Effector memory CD4-positive, alpha-beta T cell (primary cell): Measurements from ENCODE around the gene GDPD4.

Experiments used
- DNase-seq, 3 donors: peaks; one replicate each; pipeline ENCODE4 v3.0.0-alpha.2; 2020
- H3K27ac ChIP-seq: 2 replicates; pipeline ENCODE4 v1.7.0; 2013; ENCODE audit warnings: mild to moderate bottlenecking, low read length, moderate library complexity; ENCODE audit not compliant: insufficient read depth, poor library complexity, severe bottlenecking
- H3K27me3 ChIP-seq: replicated peaks from 2 replicates; pipeline ENCODE4 v1.7.0; 2013; ENCODE audit warnings: mild to moderate bottlenecking, low read length; ENCODE audit not compliant: insufficient read depth, control insufficient read depth, poor library complexity, severe bottlenecking
- H3K36me3 ChIP-seq: 2 replicates; pipeline ENCODE4 v1.7.0; 2013; ENCODE audit warnings: mild to moderate bottlenecking, low read length, moderate library complexity; ENCODE audit not compliant: control insufficient read depth, insufficient read depth
- H3K4me1 ChIP-seq: 2 replicates; pipeline ENCODE4 v1.7.0; 2013; ENCODE audit warnings: low read length, mild to moderate bottlenecking; ENCODE audit not compliant: control insufficient read depth, insufficient read depth, poor library complexity, severe bottlenecking
- H3K4me3 ChIP-seq: 2 replicates; pipeline ENCODE4 v1.7.0; 2013; ENCODE audit warnings: low read length, low read depth, mild to moderate bottlenecking; ENCODE audit not compliant: insufficient read depth, poor library complexity, severe bottlenecking
- H3K9me3 ChIP-seq: 2 replicates; pipeline ENCODE4 v1.7.0; 2013; ENCODE audit warnings: mild to moderate bottlenecking, low read length, moderate library complexity; ENCODE audit not compliant: control insufficient read depth

GDPD4 gene

GRCh38 chr11:77250881-77251640 is 50.4 kb downstream of the GDPD4 start:
- Histone ChIP-seq H3K4me1 (no peaks in the 10 kb centered on the region), H3K4me3 (no peak overlapping the region), H3K27ac (no peak overlapping the region), H3K27me3 (no peaks in the 10 kb centered on the region), H3K9me3 (peaks cover 2% of the 10 kb centered on the region), H3K36me3 (no peaks in the 10 kb centered on the region)
- no peak for DNase-seq

GRCh38 chr11:77249427-77249826 is 52.1 kb downstream of the GDPD4 start:
- Histone ChIP-seq H3K4me3 (no peak overlapping the region), H3K27me3 (no peaks in the 10 kb centered on the region), H3K4me1 (no peaks in the 10 kb centered on the region), H3K36me3 (no peaks in the 10 kb centered on the region), H3K9me3 (peaks cover 2% of the 10 kb centered on the region), H3K27ac (no peak overlapping the region)
- DNase-seq, result no peak

- DNase-seq, result no peak
- Histone ChIP-seq H3K4me1 (no peaks in the 10 kb centered on the region), H3K9me3 (no peaks in the 10 kb centered on the region), H3K27ac (no peak overlapping the region), H3K27me3 (no peaks in the 10 kb centered on the region), H3K4me3 (no peak overlapping the region), H3K36me3 (no peaks in the 10 kb centered on the region)
These were observed 57.0 kb downstream of the GDPD4 start for GRCh38 chr11:77244277-77245027.

GRCh38 chr11:77236901-77237300 is 64.6 kb downstream of the GDPD4 start:
- no peaks in the 10 kb centered on the region for H3K9me3 ChIP-seq
- no peaks in the 10 kb centered on the region for H3K27me3 ChIP-seq
- no peaks in the 10 kb centered on the region for H3K4me1 ChIP-seq
- no peak overlapping the region for H3K27ac ChIP-seq
- H3K4me3 ChIP-seq, result no peak overlapping the region
- DNase-seq, result no peak
- no peaks in the 10 kb centered on the region for H3K36me3 ChIP-seq

GRCh38 chr11:77233011-77233410 is 68.5 kb downstream of the GDPD4 start:
- H3K27ac ChIP-seq, result no peak overlapping the region
- H3K4me3 ChIP-seq, result no peak overlapping the region
- DNase-seq, result no peak
- no peaks in the 10 kb centered on the region for H3K9me3 ChIP-seq
- H3K36me3 ChIP-seq, result no peaks in the 10 kb centered on the region
- H3K27me3 ChIP-seq, result no peaks in the 10 kb centered on the region
- no peaks in the 10 kb centered on the region for H3K4me1 ChIP-seq

GRCh38 chr11:77232242-77232641 is 69.2 kb downstream of the GDPD4 start:
- Histone ChIP-seq H3K9me3 (no peaks in the 10 kb centered on the region), H3K4me1 (no peaks in the 10 kb centered on the region), H3K4me3 (no peak overlapping the region), H3K36me3 (no peaks in the 10 kb centered on the region), H3K27ac (no peak overlapping the region), H3K27me3 (no peaks in the 10 kb centered on the region)
- DNase-seq, result no peak

GRCh38 chr11:77231800-77232199 is 69.7 kb downstream of the GDPD4 start:
- no peak for DNase-seq
- no peaks in the 10 kb centered on the region for H3K4me1 ChIP-seq
- no peak overlapping the region for H3K27ac ChIP-seq
- H3K36me3 ChIP-seq, result no peaks in the 10 kb centered on the region
- H3K9me3 ChIP-seq, result no peaks in the 10 kb centered on the region
- H3K4me3 ChIP-seq, result no peak overlapping the region
- H3K27me3 ChIP-seq, result no peaks in the 10 kb centered on the region

- Histone ChIP-seq H3K4me1 (no peaks in the 10 kb centered on the region), H3K27me3 (no peaks in the 10 kb centered on the region), H3K4me3 (no peak overlapping the region), H3K9me3 (no peaks in the 10 kb centered on the region), H3K36me3 (no peaks in the 10 kb centered on the region), H3K27ac (no peak overlapping the region)
- no peak for DNase-seq
These were observed 70.4 kb downstream of the GDPD4 start for GRCh38 chr11:77230878-77231605.

- Histone ChIP-seq H3K4me3 (no peak overlapping the region), H3K36me3 (no peaks in the 10 kb centered on the region), H3K27ac (no peak overlapping the region), H3K9me3 (no peaks in the 10 kb centered on the region), H3K27me3 (no peaks in the 10 kb centered on the region), H3K4me1 (no peaks in the 10 kb centered on the region)
- no peak for DNase-seq
These were observed 77.7 kb downstream of the GDPD4 start for GRCh38 chr11:77223797-77224196.

GRCh38 chr11:77217156-77217555 is 84.3 kb downstream of the GDPD4 start:
- no peak overlapping the region for H3K27ac ChIP-seq
- no peaks in the 10 kb centered on the region for H3K36me3 ChIP-seq
- H3K4me3 ChIP-seq, result no peak overlapping the region
- no peaks in the 10 kb centered on the region for H3K9me3 ChIP-seq
- H3K4me1 ChIP-seq, result no peaks in the 10 kb centered on the region
- no peak for DNase-seq
- H3K27me3 ChIP-seq, result no peaks in the 10 kb centered on the region
